Activated CD4-positive, alpha-beta T cell treated with anti-CD3 and anti-CD28 coated beads for 36 hours (primary cell): ENCODE data around the gene DCAF8. TPM values are rescaled to one million over a fixed set of nuclear protein-coding genes. Genes with fewer than 3 reads are reported as not detected.

Source experiments
- ATAC-seq: fragments of 200-7000 bp; cut with Tn5 transposase; one replicate; pipeline ENCODE4 v1.10.0; 2021; ENCODE audit warnings: mild to moderate bottlenecking, moderate library complexity
- CTCF ChIA-PET: fragments of 350-600 bp; sonication (Branson Sonifier 250); formaldehyde crosslinking; loops from one replicate; lab custom pipeline; 2021; ENCODE audit warnings: antibody characterized with exemption; lab: Charles Lee
- POLR2A ChIA-PET: fragments of 350-600 bp; sonication (Branson Sonifier 250); formaldehyde crosslinking; loops from one replicate; lab custom pipeline; 2021; ENCODE audit warnings: antibody characterized with exemption, inconsistent platforms; lab: Charles Lee
- DNase-seq: peaks from one replicate; pipeline ENCODE4 v3.0.0-alpha.2; 2020
- H3K27ac Mint-ChIP-seq: one replicate; pipeline ENCODE4 v1.8.0; 2021; ENCODE audit warnings: mixed read lengths
- H3K27me3 Mint-ChIP-seq: one replicate; pipeline ENCODE4 v1.8.0; 2021; ENCODE audit warnings: mixed read lengths
- H3K36me3 Mint-ChIP-seq: one replicate; pipeline ENCODE4 v1.8.0; 2021; ENCODE audit warnings: low read depth, mixed read lengths
- H3K4me1 Mint-ChIP-seq: one replicate; pipeline ENCODE4 v1.8.0; 2021; ENCODE audit warnings: mixed read lengths
- H3K4me3 Mint-ChIP-seq: one replicate; pipeline ENCODE4 v1.8.0; 2021; ENCODE audit warnings: mild to moderate bottlenecking, moderate library complexity, mixed read lengths
- H3K9me3 Mint-ChIP-seq: one replicate; pipeline ENCODE4 v1.8.0; 2021; ENCODE audit warnings: low read depth, mixed read lengths
- intact Hi-C, 2 experiments: fragments of 100-400 bp; cut with DNase I in 1 of 2; cut with micrococcal nuclease in 1 of 2; formaldehyde crosslinking; loops; one replicate each; pipeline versions ENCODE4 v1.14.2 to v1.15.1; 2022 to 2024; cut with DNase I, micrococcal nuclease
- total RNA-seq, 2 experiments: library from RNA; stranded (reverse); gene quantifications; one replicate each; pipeline ENCODE4 v1.2.3, GENCODE V29; 2021

DCAF8 gene
- total RNA-seq, 2 experiments from 2014 or later, result 116 to 135 TPM

DNA sequence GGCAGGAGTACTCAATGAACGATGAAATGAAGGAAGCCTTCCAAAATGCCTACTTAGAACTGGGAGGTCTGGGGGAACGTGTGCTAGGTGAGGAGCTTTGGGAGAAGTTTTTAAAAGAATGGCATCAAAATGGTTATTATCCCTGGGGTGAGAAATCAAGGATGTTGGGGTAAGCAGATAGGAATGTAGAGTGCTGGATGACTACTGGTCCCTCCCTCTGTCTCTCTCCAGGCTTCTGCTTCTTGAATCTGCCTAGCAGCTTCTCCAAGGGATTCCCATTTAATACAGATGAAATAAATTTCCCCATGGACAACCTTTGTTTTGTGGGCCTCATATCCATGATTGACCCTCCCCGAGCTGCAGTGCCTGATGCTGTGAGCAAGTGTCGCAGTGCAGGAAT is 91.0 kb downstream of the DCAF8 start:
- POLR2A ChIA-PET, result no interaction called here
- Mint-ChIP-seq H3K4me3 (no peak overlapping the region), H3K36me3 (no peaks in the 10 kb centered on the region), H3K27ac (no peak overlapping the region), H3K9me3 (no peaks in the 10 kb centered on the region), H3K4me1 (peaks cover 22% of the 10 kb centered on the region), H3K27me3 (peaks cover 7% of the 10 kb centered on the region)
- CTCF ChIA-PET, result interaction anchor here (0.8 to 1.0 kb wide), 2 partner anchors 121 to 210 kb away, joined by 3 read pairs; no protein-coding TSS in a partner anchor
- no peak for DNase-seq
- no peak for ATAC-seq
- intact Hi-C loops, result no loop called here

DNA sequence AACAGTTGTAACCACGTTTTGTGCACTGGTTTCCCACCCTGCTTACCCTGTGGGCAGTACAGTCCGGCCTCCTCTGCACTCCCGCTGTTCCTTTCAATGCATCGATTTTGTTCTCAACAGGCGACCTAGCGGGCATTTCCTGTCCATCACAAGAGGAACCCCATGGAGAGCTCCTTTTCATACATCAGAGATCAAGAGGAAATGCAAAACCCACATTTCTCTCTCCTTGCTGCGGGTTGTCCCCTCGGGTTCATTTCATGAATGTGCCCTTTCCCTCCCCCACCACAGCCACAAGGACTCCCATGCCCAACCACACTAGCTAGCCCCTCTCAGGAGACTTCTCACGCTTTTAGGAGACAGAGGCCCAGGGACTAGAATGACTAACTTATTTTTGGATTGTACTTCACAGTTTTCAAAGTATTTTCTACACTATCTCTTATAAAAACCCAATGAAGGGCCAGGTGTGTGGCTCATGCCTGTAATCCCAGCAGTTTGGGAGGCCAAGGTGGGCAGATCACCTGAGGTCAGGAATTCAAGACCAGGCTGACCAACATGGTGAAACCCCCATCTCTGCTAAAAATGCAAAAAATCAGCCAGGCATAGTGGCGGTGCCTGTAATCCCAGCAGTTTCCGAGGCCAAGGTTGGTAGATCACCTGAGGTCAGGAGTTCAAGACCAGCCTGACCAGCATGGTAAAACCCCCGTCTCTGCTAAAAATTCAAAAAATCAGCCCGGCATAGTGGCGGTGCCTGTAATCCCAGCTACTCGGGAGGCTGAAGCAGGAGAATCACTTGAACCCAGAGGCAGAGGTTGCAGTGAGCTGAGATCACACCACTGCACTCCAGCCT is 92.6 kb downstream of the DCAF8 start:
- Mint-ChIP-seq H3K27me3 (peaks cover 8% of the 10 kb centered on the region), H3K27ac (no peak overlapping the region), H3K36me3 (no peaks in the 10 kb centered on the region), H3K4me3 (no peak overlapping the region), H3K4me1 (peaks cover 23% of the 10 kb centered on the region), H3K9me3 (no peaks in the 10 kb centered on the region)
- ChIA-PET CTCF (interaction anchor here (0.7 to 1.6 kb wide), 8 partner anchors 19 to 848 kb away, joined by 3 to 6 read pairs (median 4); no protein-coding TSS in a partner anchor), POLR2A (no interaction called here)
- ATAC-seq (peak; percentile 64), DNase-seq (peak; percentile 67)
- intact Hi-C loops, result loop anchor here in 1 of 2 experiments (2.0 kb wide), 1 partner anchor 67 kb away; no protein-coding TSS in a partner anchor

DNA sequence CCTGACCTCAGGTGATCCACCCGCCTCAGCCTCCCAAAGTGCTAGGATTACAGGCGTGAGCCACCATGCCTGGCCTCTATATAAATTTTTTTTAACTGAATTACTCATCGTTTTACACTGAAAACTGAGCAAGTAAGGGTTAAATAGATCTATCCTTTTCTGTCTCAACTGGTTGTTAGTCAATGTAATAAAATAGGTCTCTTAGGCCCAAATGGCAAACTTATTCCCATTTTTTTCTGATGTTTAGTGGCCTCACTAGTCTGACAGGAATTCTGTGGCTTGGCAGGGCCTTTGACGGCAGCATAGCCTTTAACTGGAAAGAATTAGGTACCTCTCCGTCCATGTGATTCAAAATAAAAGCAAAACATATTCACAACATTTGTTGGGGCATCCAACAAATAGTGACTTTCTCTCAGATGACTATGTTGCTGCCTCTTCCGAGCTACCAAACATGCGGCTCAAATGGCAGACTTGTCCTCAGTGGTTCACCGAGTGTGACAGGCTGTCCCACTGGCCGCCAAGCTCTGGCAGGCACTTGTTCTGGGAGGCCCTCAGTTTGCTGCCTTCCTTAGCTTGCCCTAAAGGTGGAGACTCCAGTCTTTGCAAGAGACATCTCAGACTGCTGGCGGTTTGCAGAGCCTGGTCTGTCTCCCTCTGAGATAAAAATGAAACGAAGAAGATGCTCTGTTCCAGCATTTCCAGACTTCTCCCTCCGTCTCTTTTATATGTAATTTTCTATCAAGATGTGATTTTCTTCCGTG is 93.6 kb downstream of the DCAF8 start:
- H3K9me3 Mint-ChIP-seq, result no peaks in the 10 kb centered on the region
- peaks cover 23% of the 10 kb centered on the region for H3K4me1 Mint-ChIP-seq
- ChIA-PET CTCF (interaction anchor here (0.5 to 1.6 kb wide), 8 partner anchors 18 to 1122 kb away, joined by 3 to 6 read pairs (median 4); no protein-coding TSS in a partner anchor), POLR2A (no interaction called here)
- no peak for DNase-seq
- no peak for ATAC-seq
- intact Hi-C loops, result loop anchor here in 1 of 2 experiments (2.0 kb wide), 1 partner anchor 66 kb away; no protein-coding TSS in a partner anchor
- no peaks in the 10 kb centered on the region for H3K36me3 Mint-ChIP-seq
- H3K4me3 Mint-ChIP-seq, result no peak overlapping the region
- H3K27ac Mint-ChIP-seq, result no peak overlapping the region
- H3K27me3 Mint-ChIP-seq, result peaks cover 8% of the 10 kb centered on the region

DNA sequence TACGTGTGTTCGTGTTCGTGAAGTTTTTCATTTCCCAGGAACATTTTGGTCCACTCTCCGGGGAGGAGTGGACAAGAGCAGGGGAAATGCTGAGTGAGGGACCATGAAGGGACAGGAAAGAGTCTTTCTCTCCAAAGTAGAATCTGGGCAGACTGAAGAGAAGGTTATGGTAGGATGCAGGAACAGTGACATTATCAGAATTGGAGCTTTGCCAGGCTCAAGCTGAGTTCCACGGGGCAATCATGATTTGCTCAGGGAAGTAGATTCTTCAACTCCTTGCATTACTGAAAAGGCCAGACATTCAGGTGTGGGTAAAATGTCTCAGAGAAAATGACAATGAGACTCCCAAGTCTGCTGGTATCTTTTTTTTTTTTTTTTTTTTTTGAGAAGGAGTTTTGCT is 94.3 kb downstream of the DCAF8 start:
- H3K4me3 Mint-ChIP-seq, result no peak overlapping the region
- peaks cover 23% of the 10 kb centered on the region for H3K4me1 Mint-ChIP-seq
- intact Hi-C loops, result loop anchor here in 1 of 2 experiments (2.0 kb wide), 1 partner anchor 65 kb away; no protein-coding TSS in a partner anchor
- H3K36me3 Mint-ChIP-seq, result no peaks in the 10 kb centered on the region
- no peak overlapping the region for H3K27ac Mint-ChIP-seq
- POLR2A ChIA-PET, result interaction anchor here (1.2 kb wide), 1 partner anchor 75 kb away, joined by 3 read pairs; no protein-coding TSS in a partner anchor
- H3K9me3 Mint-ChIP-seq, result no peaks in the 10 kb centered on the region
- CTCF ChIA-PET, result interaction anchor here (0.6 to 1.5 kb wide), 4 partner anchors 58 to 1123 kb away, joined by 3 to 6 read pairs (median 4); no protein-coding TSS in a partner anchor
- H3K27me3 Mint-ChIP-seq, result peaks cover 8% of the 10 kb centered on the region
- no peak for ATAC-seq
- no peak for DNase-seq

DNA sequence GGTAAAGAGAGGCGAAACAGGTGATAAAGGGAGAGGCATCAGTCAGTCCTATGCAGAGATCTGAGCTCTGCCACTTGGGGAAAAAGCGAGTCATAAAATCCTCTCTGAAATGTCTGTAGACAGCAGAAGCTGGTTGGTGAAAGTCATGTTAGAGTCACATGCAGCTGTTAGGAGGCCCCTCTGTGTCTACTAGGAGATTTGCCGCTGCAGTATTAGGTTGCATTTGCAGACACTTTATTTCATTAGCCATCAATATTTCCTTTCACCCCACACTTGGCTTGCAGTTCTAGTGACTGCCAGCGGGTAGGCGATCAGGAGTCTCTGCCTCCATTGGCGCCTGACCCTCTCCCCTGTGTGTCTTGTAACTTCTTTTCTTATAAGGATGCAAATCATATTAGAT is 94.8 kb downstream of the DCAF8 start:
- ATAC-seq (peak; percentile 91), DNase-seq (peak; percentile 49)
- Mint-ChIP-seq H3K4me1 (peaks cover 23% of the 10 kb centered on the region), H3K36me3 (no peaks in the 10 kb centered on the region), H3K9me3 (no peaks in the 10 kb centered on the region), H3K27me3 (peaks cover 8% of the 10 kb centered on the region), H3K27ac (no peak overlapping the region), H3K4me3 (no peak overlapping the region)
- intact Hi-C loops, result no loop called here
- ChIA-PET POLR2A (interaction anchor here (1.2 kb wide), 1 partner anchor 75 kb away, joined by 3 read pairs; no protein-coding TSS in a partner anchor), CTCF (interaction anchor here (0.6 to 1.3 kb wide), 3 partner anchors 58 to 1124 kb away, joined by 3 to 4 read pairs (median 3); no protein-coding TSS in a partner anchor)

DNA sequence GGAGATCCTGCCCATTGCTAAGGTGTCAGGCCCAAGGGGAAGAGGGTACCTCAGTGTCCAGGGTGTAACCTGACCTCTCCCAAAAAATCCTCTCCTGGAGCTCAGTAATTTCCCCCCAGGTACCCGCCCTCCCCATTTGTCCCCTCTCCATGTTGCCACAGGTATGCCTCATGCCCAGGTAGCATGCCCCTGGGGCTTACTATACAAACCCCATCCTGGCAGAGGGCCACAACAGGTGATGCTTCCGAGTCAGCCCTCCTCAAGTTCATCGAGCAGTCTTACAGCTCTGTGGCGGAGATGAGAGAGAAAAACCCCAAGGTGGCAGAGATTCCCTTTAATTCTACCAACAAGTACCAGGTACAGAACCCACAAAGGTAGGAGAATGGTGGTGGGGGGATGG is 95.3 kb downstream of the DCAF8 start:
- Mint-ChIP-seq H3K27me3 (peaks cover 8% of the 10 kb centered on the region), H3K4me3 (no peak overlapping the region), H3K27ac (no peak overlapping the region), H3K9me3 (no peaks in the 10 kb centered on the region), H3K4me1 (peaks cover 23% of the 10 kb centered on the region), H3K36me3 (no peaks in the 10 kb centered on the region)
- DNase-seq (no peak), ATAC-seq (no peak)
- intact Hi-C loops, result no loop called here
- ChIA-PET POLR2A (interaction anchor here (1.2 kb wide), 1 partner anchor 76 kb away, joined by 3 read pairs; no protein-coding TSS in a partner anchor), CTCF (interaction anchor here (1.0 to 1.3 kb wide), 2 partner anchors 85 to 125 kb away, joined by 3 to 5 read pairs; no protein-coding TSS in a partner anchor)

DNA sequence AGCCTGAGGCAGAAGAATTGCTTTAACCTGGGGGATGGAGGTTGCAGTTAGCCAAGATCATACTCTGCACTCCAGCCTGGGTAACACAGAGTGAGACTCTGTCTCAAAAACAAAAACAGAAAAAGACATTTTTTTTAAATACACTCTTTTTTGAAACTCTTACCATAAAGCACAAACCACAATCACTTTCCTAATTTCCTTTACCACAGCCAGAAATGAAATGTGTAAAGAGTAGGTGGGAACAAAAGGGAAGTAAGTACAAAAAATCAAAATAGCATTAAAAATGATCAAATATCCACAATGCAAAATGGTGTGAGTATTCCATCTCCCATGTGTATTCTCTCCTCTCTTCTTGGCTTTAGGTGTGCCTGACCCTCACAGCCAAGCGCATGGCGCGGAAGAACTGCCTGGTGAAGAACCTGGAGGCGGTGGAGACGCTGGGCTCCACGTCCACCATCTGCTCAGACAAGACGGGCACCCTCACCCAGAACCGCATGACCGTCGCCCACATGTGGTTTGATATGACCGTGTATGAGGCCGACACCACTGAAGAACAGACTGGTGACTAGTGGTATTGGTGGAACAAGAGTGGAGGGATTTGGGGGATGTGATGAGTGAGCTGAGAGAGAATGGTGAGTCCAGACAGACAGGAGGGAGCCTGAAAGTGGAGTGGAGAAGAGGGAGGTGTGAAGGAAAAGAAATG is 96.0 kb downstream of the DCAF8 start:
- Mint-ChIP-seq H3K27ac (no peak overlapping the region), H3K9me3 (no peaks in the 10 kb centered on the region), H3K27me3 (peaks cover 8% of the 10 kb centered on the region), H3K4me3 (no peak overlapping the region), H3K4me1 (peaks cover 23% of the 10 kb centered on the region), H3K36me3 (no peaks in the 10 kb centered on the region)
- DNase-seq, result peak; percentile 8
- ChIA-PET POLR2A (no interaction called here), CTCF (interaction anchor here (1.0 to 1.2 kb wide), 2 partner anchors 9 to 126 kb away, joined by 3 to 5 read pairs; no protein-coding TSS in a partner anchor)
- no peak for ATAC-seq
- intact Hi-C loops, result no loop called here

Other genes with a start within 250 kb of the DCAF8 start
- gene PIGM, start 230.6 kb downstream of the DCAF8 start, total RNA-seq, result 1 to 10 TPM; 4.3 to 4.7 TPM
- under 1 TPM; 0.11 TPM for gene KCNJ10, start 192.4 kb downstream of the DCAF8 start, total RNA-seq
- gene KCNJ9, start 181.0 kb downstream of the DCAF8 start, total RNA-seq, result under 1 TPM; 0.04 to 0.05 TPM
- 10 to 100 TPM; 29.2 to 33.8 TPM for gene IGSF8, start 163.9 kb downstream of the DCAF8 start, total RNA-seq
- gene ATP1A2, start 146.8 kb downstream of the DCAF8 start, total RNA-seq, result not detected
- gene ATP1A4, start 110.9 kb downstream of the DCAF8 start, total RNA-seq, result not detected
- gene CASQ1, start 72.0 kb downstream of the DCAF8 start, total RNA-seq, result not detected
- 10 to 100 TPM; 42.5 to 63.4 TPM for gene PEA15, start 57.2 kb downstream of the DCAF8 start, total RNA-seq
- gene PEX19, start 22.6 kb upstream of the DCAF8 start, total RNA-seq, result 10 to 100 TPM; 49.2 to 55.8 TPM
- 100 to 1,000 TPM; 125 to 148 TPM for gene COPA, start 80.7 kb upstream of the DCAF8 start, total RNA-seq
- gene NCSTN, start 80.8 kb upstream of the DCAF8 start, total RNA-seq, result 10 to 100 TPM; 47.0 to 51.5 TPM
- gene NHLH1, start 104.5 kb upstream of the DCAF8 start, total RNA-seq, result under 1 TPM; 0.32 to 0.42 TPM
- under 1 TPM; 0.09 to 0.12 TPM for gene VANGL2, start 138.0 kb upstream of the DCAF8 start, total RNA-seq